B cell (primary cell): ENCODE results near the gene TJP2. TPM values are rescaled to one million over a fixed set of nuclear protein-coding genes. Genes with fewer than 3 reads are reported as not detected.

ENCODE experiments used
- ATAC-seq: fragments of 200-7000 bp; cut with Tn5 transposase; one replicate; pipeline ENCODE4 v1.10.0; 2021; ENCODE audit warnings: low read depth, mild to moderate bottlenecking, moderate number of reproducible peaks, moderate library complexity
- CTCF ChIA-PET: fragments of 350-600 bp; sonication (Branson Sonifier 250); formaldehyde crosslinking; loops from one replicate; lab custom pipeline; 2021; ENCODE audit warnings: antibody characterized with exemption, inconsistent platforms; lab: Charles Lee
- POLR2A ChIA-PET: fragments of 350-600 bp; sonication (Branson Sonifier 250); formaldehyde crosslinking; loops from one replicate; lab custom pipeline; 2021; ENCODE audit warnings: antibody characterized with exemption; lab: Charles Lee
- DNase-seq: peaks from one replicate; pipeline ENCODE4 v3.0.0; 2013
- H2AFZ ChIP-seq: 2 replicates; pipeline ENCODE4 v1.6.1; 2012; ENCODE audit warnings: mild to moderate bottlenecking, low read depth, low read length; ENCODE audit not compliant: insufficient read depth, poor library complexity, severe bottlenecking
- H3K27ac ChIP-seq, 2 donors: 1 replicate in 1 of 2; 2 replicates in 1 of 2; pipeline ENCODE4 v1.5.1; 2012 to 2013; ENCODE audit warnings: low read length in 2 of 2, mild to moderate bottlenecking in 2 of 2, moderate library complexity in 1 of 2
- H3K27me3 ChIP-seq, 4 experiments: fragments of 200-600 bp in 1 of 4; sonication (generic) in 1 of 4; replicated peaks in 1 of 4; 1 replicate in 2 of 4; 2 replicates in 2 of 4; pipeline versions ENCODE4 v1.6.1 to v1.7.0; 2013 to 2016; ENCODE audit warnings: low read length in 3 of 4, mild to moderate bottlenecking in 2 of 4, mixed read lengths in 1 of 4, moderate library complexity in 1 of 4; ENCODE audit not compliant: insufficient read depth in 4 of 4, control insufficient read depth in 3 of 4; ENCODE audit errors: control extremely low read depth in 1 of 4
- H3K36me3 ChIP-seq, 2 experiments: replicated peaks in 1 of 2; 1 replicate in 1 of 2; 2 replicates in 1 of 2; pipeline versions ENCODE4 v1.6.1 to v1.7.1; 2013; ENCODE audit warnings: low read length in 1 of 2; ENCODE audit not compliant: insufficient read depth in 2 of 2, control insufficient read depth in 1 of 2; ENCODE audit errors: control extremely low read depth in 1 of 2, extremely low read depth in 1 of 2
- H3K4me1 ChIP-seq, 2 donors: fragments of 200-600 bp in 1 of 2; sonication (generic) in 1 of 2; 1 replicate in 1 of 2; 2 replicates in 1 of 2; pipeline versions ENCODE4 v1.5.1 to v1.6.1; 2013 to 2017; ENCODE audit warnings: low read length in 2 of 2; ENCODE audit not compliant: control insufficient read depth in 2 of 2, insufficient read depth in 2 of 2
- H3K4me2 ChIP-seq: replicated peaks from 2 replicates; pipeline ENCODE3; 2012; ENCODE audit warnings: mild to moderate bottlenecking, low read depth, low read length; ENCODE audit not compliant: poor library complexity, severe bottlenecking
- H3K4me3 ChIP-seq, 5 experiments: fragments of 200-600 bp in 1 of 5; sonication (generic) in 1 of 5; 1 replicate in 3 of 5; 2 replicates in 2 of 5; pipeline versions ENCODE4 v1.5.1 to v1.7.0; 2011 to 2016; ENCODE audit warnings: low read length in 4 of 5, mild to moderate bottlenecking in 4 of 5, low read depth in 2 of 5, control low read depth in 1 of 5, moderate library complexity in 1 of 5; ENCODE audit not compliant: insufficient read depth in 1 of 5; ENCODE audit errors: control extremely low read depth in 1 of 5, extremely low read depth in 1 of 5
- H3K79me2 ChIP-seq: fragments of 200-600 bp; sonication (generic); one replicate; pipeline ENCODE4 v1.6.0; 2016; ENCODE audit warnings: low read length; ENCODE audit not compliant: control insufficient read depth, insufficient read depth
- H3K9ac ChIP-seq: fragments of 200-600 bp; sonication (generic); 2 replicates; pipeline ENCODE4 v1.6.1; 2017; ENCODE audit warnings: mild to moderate bottlenecking, low read length, moderate library complexity
- H3K9me3 ChIP-seq, 3 donors: one replicate each; pipeline versions ENCODE4 v1.6.1 to v1.7.1; 2013; ENCODE audit warnings: low read length in 2 of 3; ENCODE audit not compliant: control insufficient read depth in 2 of 3, insufficient read depth in 1 of 3; ENCODE audit errors: control extremely low read depth in 1 of 3
- H4K20me1 ChIP-seq: 2 replicates; pipeline ENCODE4 v1.6.0; 2012; ENCODE audit warnings: mild to moderate bottlenecking, low read length; ENCODE audit not compliant: insufficient read depth, control insufficient read depth, poor library complexity, severe bottlenecking
- H3K27ac Mint-ChIP-seq: one replicate; pipeline ENCODE4 v1.8.0; 2021; ENCODE audit warnings: mixed read lengths
- H3K27me3 Mint-ChIP-seq: one replicate; pipeline ENCODE4 v1.8.0; 2021; ENCODE audit warnings: mixed read lengths
- H3K4me1 Mint-ChIP-seq: one replicate; pipeline ENCODE4 v1.8.0; 2021; ENCODE audit warnings: mixed read lengths
- H3K4me3 Mint-ChIP-seq: one replicate; pipeline ENCODE4 v1.8.0; 2021; ENCODE audit warnings: mixed read lengths
- H3K9me3 Mint-ChIP-seq: one replicate; pipeline ENCODE4 v1.8.0; 2022; ENCODE audit warnings: mixed read lengths; ENCODE audit not compliant: insufficient read depth
- CTCF ChIP-seq: fragments of 200-600 bp; IDR thresholded peaks from one replicate; pipeline ENCODE4 v1.8.0; 2022; ENCODE audit warnings: antibody characterized with exemption, mild to moderate bottlenecking
- EZH2 ChIP-seq: IDR thresholded peaks from 2 replicates; pipeline ENCODE4 v1.6.1; 2012; ENCODE audit warnings: borderline replicate concordance, low read depth, mild to moderate bottlenecking, moderate library complexity, low read length; ENCODE audit not compliant: insufficient read depth, poor library complexity, severe bottlenecking
- WGBS: methylation state at CpG from one replicate; pipeline ENCODE4 v1.1.5; 2013; ENCODE audit warnings: missing lambda C conversion rate; ENCODE audit not compliant: insufficient coverage; 5-methylcytosine and 5-hydroxymethylcytosine counted together
- intact Hi-C: fragments of 100-400 bp; cut with micrococcal nuclease; formaldehyde crosslinking; loops from one replicate; pipeline ENCODE4 v1.10.0; 2022
- polyA plus RNA-seq: library from polyadenylated mRNA; depleted of rRNA; stranded (reverse); fragments of >200 nt; gene quantifications from 2 replicates; pipeline ENCODE4 v1.2.3, GENCODE V29; 2012
- total RNA-seq, 2 donors: library from RNA; stranded (reverse); fragments of 120-200 nt in 1 of 2; gene quantifications; 1 replicate in 1 of 2; 2 replicates in 1 of 2; pipeline versions ENCODE4 v1.2.3 to v1.2.4, GENCODE V29; 2013 to 2022

Gene TJP2
- total and polyA plus RNA-seq, 2 donors (not counting 1 experiment from before 2014, with no cell fraction given): 1.2 to 2.3 TPM

GRCh38 chr9:69155341-69156030 lies 18.6 kb upstream of the TJP2 start:
- H3K27me3 Mint-ChIP-seq: no peaks in the 10 kb centered on the region
- Histone ChIP-seq H3K9me3 (peaks cover 0 to 6% (median 0%) of the 10 kb centered on the region in 3 donors), H4K20me1 (no peaks in the 10 kb centered on the region), H3K27me3 (no peaks in the 10 kb centered on the region), H3K9ac (no peak overlapping the region), H2AFZ (no peak overlapping the region), H3K4me1 (peaks cover 0 to 9% of the 10 kb centered on the region in 2 donors), H3K4me2 (no peak overlapping the region), H3K79me2 (no peaks in the 10 kb centered on the region), H3K36me3 (no peaks in the 10 kb centered on the region), H3K4me3 (no peak overlapping the region), H3K27ac (no peak overlapping the region)
- DNase-seq (peak; percentile 25), ATAC-seq (peak; percentile 66)
- 81% methylated on average over 6 of the region's 8 CpGs for WGBS
- no peak for TF ChIP-seq CTCF
- TF ChIP-seq EZH2: no peak
- POLR2A ChIA-PET: no interaction called here
- H3K4me1 Mint-ChIP-seq: peaks cover 13% of the 10 kb centered on the region
- CTCF ChIA-PET: no interaction called here
- no peaks in the 10 kb centered on the region for H3K9me3 Mint-ChIP-seq
- H3K4me3 Mint-ChIP-seq: peak overlapping the region; percentile 8
- H3K27ac Mint-ChIP-seq: peak overlapping the region; percentile 16
- intact Hi-C loops: no loop called here

GRCh38 chr9:69157751-69158466 lies 16.2 kb upstream of the TJP2 start:
- Histone ChIP-seq H4K20me1 (no peaks in the 10 kb centered on the region), H2AFZ (no peak overlapping the region), H3K4me2 (no peak overlapping the region), H3K79me2 (no peaks in the 10 kb centered on the region), H3K4me1 (peaks cover 0 to 6% of the 10 kb centered on the region in 2 donors), H3K27me3 (no peaks in the 10 kb centered on the region), H3K27ac (no peak overlapping the region), H3K9me3 (peaks cover 0 to 8% (median 0%) of the 10 kb centered on the region in 3 donors), H3K4me3 (no peak overlapping the region), H3K9ac (no peak overlapping the region), H3K36me3 (no peaks in the 10 kb centered on the region)
- H3K4me1 Mint-ChIP-seq: peaks cover 9% of the 10 kb centered on the region
- TF ChIP-seq CTCF: no peak
- no peak for TF ChIP-seq EZH2
- H3K27ac Mint-ChIP-seq: no peak overlapping the region
- H3K9me3 Mint-ChIP-seq: no peaks in the 10 kb centered on the region
- no peak overlapping the region for H3K4me3 Mint-ChIP-seq
- 88% methylated on average over 6 of the region's 8 CpGs for WGBS
- H3K27me3 Mint-ChIP-seq: no peaks in the 10 kb centered on the region
- CTCF ChIA-PET: interaction anchor here (0.6 to 1.2 kb wide), 2 partner anchors 11 to 376 kb away, joined by 3 read pairs; no protein-coding TSS in a partner anchor
- DNase-seq (no peak), ATAC-seq (no peak)
- POLR2A ChIA-PET: interaction anchor here (0.6 kb wide), 1 partner anchor 28 kb away, joined by 5 read pairs; no protein-coding TSS in a partner anchor
- intact Hi-C loops: no loop called here
